Heart left ventricle (tissue), 13 donors: Measurements from ENCODE around the gene PAPOLB.

ENCODE experiments used
- CTCF ChIP-seq, 12 donors: fragments of 200-600 bp; sonication (generic) in 4 of 12; IDR thresholded peaks; one replicate each; pipeline versions ENCODE4 v1.5.0 to v1.8.0; 2018 to 2022; ENCODE audit warnings: antibody characterized with exemption in 12 of 12, mild to moderate bottlenecking in 5 of 12
- POLR2A ChIP-seq, 2 donors: fragments of 450-650 bp; IDR thresholded peaks; one replicate each; pipeline ENCODE4 v1.6.1; 2017; ENCODE audit warnings: antibody characterized with exemption in 2 of 2, mild to moderate bottlenecking in 2 of 2, moderate library complexity in 2 of 2
- donor health status: ischemic (EF 13 %, LVEDD 7.1; RV severe dilation, severe dysfunction).
- donor health status: DM: no; HTN: yes; CAD: no.
- donor health status: DM: no; HTN: no; CAD: no.
- donor health status: ischemic (EF 25% LVEDD 6.9; RV normal size, moderate dysfunction).
- donor health status: ischemic (EF 25% LVEDD 5.7; RV mildly dilated, moderate dysfunction).
- donor health status: ischemic (EF 35%, LVEDD 5.7; RV mildly dilated, moderate dysfunction).
- donor health status: nonischemic (EF 11% LVEDD 7.7; RV severe dilation, severe dysfunction).
- donor health status: DM: yes; HTN: yes; CAD: no.
- donor health status: PGD.
- donor health status: ischemic (EF 29% LVEDD 5.4; RV normal size, mild dysfunction).
- donor health status: nonischemic (EF 23%, LVEDD 6.1; RV moderate dilation, normal function).

GRCh38 chr7:4866528-4867496, 5.0 kb upstream of the PAPOLB start:
- TF ChIP-seq CTCF (IDR thresholded peaks at IDR 0.05) (no peak), POLR2A (IDR thresholded peaks at IDR 0.05) (no peak)
